Activated CD4-positive, alpha-beta T cell treated with anti-CD3 and anti-CD28 coated beads, Interleukin-2, amount 50 U/mL, for 16 hours (primary cell): ENCODE measurements around the gene BAG2.

Experiments used
- DNase-seq: peaks from one replicate; pipeline ENCODE4 v3.0.0-alpha.2; 2020

BAG2 gene

GRCh38 chr6:57172136-57173055 lies at the start of gene BAG2:
BAG2 (plus strand) TSS chr6:57172326; CDS start chr6:57172698, 372 bp downstream.
- DNase-seq: peak; percentile 96

- DNase-seq: no peak
Measured at GRCh38 chr6:57123111-57123510, 49.0 kb upstream of the BAG2 start.

- DNase-seq: no peak
Measured at GRCh38 chr6:57127763-57128162, 44.4 kb upstream of the BAG2 start.

- peak; percentile 20 for DNase-seq
Measured at GRCh38 chr6:57130661-57131177, 41.4 kb upstream of the BAG2 start.

GRCh38 chr6:57134954-57135353 lies 37.2 kb upstream of the BAG2 start:
- no peak for DNase-seq

- DNase-seq: no peak
Measured at GRCh38 chr6:57135885-57136284, 36.2 kb upstream of the BAG2 start.

GRCh38 chr6:57137350-57137749 lies 34.8 kb upstream of the BAG2 start:
- DNase-seq: peak; percentile 71

GRCh38 chr6:57138026-57138425 lies 34.1 kb upstream of the BAG2 start:
- DNase-seq: no peak

- DNase-seq: no peak
Measured at GRCh38 chr6:57141451-57142177, 30.5 kb upstream of the BAG2 start.

- DNase-seq: no peak
Measured at GRCh38 chr6:57142178-57142525, 30.0 kb upstream of the BAG2 start.

GRCh38 chr6:57143690-57144089 lies 28.4 kb upstream of the BAG2 start:
- DNase-seq: no peak

- no peak for DNase-seq
Measured at GRCh38 chr6:57147401-57147800, 24.7 kb upstream of the BAG2 start.

GRCh38 chr6:57147955-57148858 lies 23.9 kb upstream of the BAG2 start:
- DNase-seq: peak; percentile 80

GRCh38 chr6:57158658-57159057 lies 13.5 kb upstream of the BAG2 start:
- DNase-seq: no peak

GRCh38 chr6:57159127-57159526 lies 13.0 kb upstream of the BAG2 start:
- DNase-seq: no peak

GRCh38 chr6:57162028-57162427 lies 10.1 kb upstream of the BAG2 start:
- DNase-seq: no peak

- DNase-seq: no peak
Measured at GRCh38 chr6:57162516-57162915, 9.6 kb upstream of the BAG2 start.

GRCh38 chr6:57163956-57164355 lies 8.2 kb upstream of the BAG2 start:
- no peak for DNase-seq

GRCh38 chr6:57165080-57165479 lies 7.0 kb upstream of the BAG2 start:
- no peak for DNase-seq

GRCh38 chr6:57173056-57173885 lies 1.1 kb downstream of the BAG2 start:
- peak; percentile 37 for DNase-seq

GRCh38 chr6:57173886-57174510 lies 1.9 kb downstream of the BAG2 start:
- DNase-seq: no peak
